Right lobe of liver (tissue), 4 donors: ENCODE results near the gene EIF4A3.

Experiments
- CTCF ChIP-seq, 4 donors: fragments of 200-600 bp in 3 of 4; fragments of 450-650 bp in 1 of 4; IDR thresholded peaks; one replicate each; pipeline versions ENCODE4 v1.5.1 to v1.8.0; 2016 to 2022; ENCODE audit warnings: antibody characterized with exemption in 4 of 4, mild to moderate bottlenecking in 2 of 4
- POLR2A ChIP-seq: fragments of 450-650 bp; IDR thresholded peaks from one replicate; pipeline ENCODE4 v1.6.1; 2017; ENCODE audit warnings: antibody characterized with exemption, mild to moderate bottlenecking
- donor health status: DM: no; HTN: no; CAD: no.
- donor health status: DM: no; HTN: no; CAD: no.
- donor health status: DM: no; HTN: yes; CAD: no.

DNA sequence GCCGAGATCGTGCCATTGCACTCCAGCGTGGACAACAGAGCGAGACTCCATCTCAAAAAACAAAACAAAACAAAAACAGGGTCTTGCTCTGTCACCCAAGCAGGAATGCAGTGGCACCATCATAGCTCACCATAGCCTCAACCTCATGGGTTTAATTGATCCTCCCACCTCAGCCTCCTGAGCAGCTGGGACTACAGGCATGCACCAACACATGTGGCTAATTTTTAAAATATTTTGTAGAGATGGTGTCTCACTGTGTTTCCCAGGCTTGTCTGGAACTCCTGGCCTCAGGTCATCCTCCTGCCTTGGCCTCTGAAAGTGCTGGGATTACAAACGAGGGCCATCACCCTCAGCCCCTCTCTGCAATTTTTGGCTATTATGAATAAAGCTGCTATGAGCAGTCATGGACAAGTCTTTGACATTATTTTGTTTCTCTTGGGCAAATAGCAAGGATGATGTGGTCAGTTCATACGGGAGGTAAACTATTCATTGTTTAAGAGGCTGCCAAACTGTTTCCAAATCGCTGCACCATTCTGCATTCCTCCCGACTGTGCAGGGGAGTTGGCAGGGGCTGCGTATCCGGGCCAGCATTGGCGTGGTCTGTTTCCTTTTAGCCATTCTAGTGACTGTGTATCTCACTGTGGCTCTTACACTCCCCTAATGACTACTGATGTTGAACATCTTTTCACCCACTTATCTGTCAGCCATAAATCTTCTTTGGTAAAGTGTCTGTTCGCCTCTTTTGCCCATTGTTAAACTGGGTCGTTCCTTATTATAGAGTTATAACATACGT, 21.1 kb downstream of the EIF4A3 start:
- TF ChIP-seq CTCF (IDR thresholded peaks at IDR 0.05), result no peak
- TF ChIP-seq POLR2A, result no peak
